HPDE6-E6E7 (cell line): Measurements from ENCODE around the gene ATXN1.
A peak's percentile ranks its signal among the peaks of the same experiment; 100 is the strongest.
"Not testable (repeated sequence)": the region's sequence is repeated elsewhere in the genome, so short reads cannot be mapped to it uniquely, and the experiment has no call there.

ENCODE experiments used
- DNase-seq: peaks from one replicate; pipeline ENCODE4 v3.0.0; 2011; ENCODE audit warnings: missing footprints; ENCODE audit errors: extremely low spot score

Gene ATXN1

DNA sequence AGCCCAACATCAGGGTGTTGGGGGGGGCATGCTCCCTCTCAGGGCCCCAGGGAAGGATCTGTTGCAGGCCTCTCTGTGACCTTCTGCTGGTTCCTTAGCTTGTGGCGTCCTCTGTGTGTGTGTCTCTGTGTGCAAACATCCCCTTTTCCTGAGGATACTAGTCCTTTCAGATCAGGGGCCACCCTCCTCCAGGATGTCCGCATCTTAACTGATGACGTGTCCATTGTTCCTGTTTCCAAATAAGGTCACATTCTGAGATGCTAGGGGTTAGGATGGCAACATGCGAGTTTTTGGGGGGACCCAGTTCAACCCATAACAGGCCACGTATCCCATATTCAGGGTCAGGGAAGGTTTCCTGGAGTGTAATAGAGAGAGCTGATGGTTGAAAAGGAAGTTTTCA, 482.0 kb downstream of the ATXN1 start:
- no peak for DNase-seq

DNA sequence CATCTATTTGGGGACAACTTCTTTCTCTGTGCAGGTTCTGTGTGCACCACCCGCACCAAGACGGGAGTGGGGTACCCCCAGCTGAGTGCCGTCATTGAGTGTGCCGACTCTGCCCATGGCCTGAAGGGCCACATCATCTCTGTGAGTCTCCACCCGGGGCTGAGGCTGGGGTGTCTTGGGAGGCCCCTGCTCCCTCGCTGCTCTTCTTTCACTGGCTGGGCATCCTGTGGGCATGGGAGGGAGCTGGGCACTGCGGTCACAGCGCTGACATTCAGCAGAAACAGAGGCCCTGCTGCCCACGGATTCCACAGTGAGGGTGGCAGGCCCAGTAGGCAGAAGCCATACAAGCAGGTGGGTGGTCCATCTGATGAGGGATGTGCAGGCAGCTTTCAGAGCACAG, 482.5 kb downstream of the ATXN1 start:
- DNase-seq = no peak

DNA sequence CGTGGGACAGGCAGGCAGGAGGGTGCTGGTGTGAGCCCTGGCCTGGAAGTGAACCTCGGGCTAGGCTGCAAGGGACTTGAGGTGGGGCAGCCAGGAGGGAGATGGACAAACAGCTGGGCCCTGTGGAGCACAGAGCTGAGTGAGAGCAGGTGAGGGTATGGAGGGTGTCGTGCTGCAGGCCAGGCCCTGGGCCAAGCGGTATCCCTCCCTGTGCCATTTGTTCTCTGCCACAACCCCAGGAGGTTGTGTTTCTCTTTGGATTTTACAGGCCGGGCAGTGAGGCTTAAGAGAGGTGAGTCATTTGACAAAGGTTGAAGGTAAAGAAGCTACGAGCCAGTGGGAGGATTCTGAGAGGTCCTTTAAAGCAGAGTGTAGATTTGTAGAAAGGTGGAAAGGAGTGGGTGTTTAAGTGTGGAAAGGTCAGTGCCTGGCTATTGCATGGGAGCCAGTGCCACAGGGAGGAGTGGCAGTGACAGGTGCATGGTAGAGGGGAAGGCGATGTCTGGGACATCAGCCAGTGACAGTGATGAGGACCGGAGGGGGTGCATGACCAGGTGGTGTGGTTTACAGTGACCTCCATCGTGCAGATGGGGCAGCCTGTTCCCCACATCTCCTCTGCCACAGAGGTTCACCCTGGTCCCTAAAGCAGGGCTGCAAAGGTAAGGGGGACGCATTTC, 483.1 kb downstream of the ATXN1 start:
- no peak for DNase-seq

DNA sequence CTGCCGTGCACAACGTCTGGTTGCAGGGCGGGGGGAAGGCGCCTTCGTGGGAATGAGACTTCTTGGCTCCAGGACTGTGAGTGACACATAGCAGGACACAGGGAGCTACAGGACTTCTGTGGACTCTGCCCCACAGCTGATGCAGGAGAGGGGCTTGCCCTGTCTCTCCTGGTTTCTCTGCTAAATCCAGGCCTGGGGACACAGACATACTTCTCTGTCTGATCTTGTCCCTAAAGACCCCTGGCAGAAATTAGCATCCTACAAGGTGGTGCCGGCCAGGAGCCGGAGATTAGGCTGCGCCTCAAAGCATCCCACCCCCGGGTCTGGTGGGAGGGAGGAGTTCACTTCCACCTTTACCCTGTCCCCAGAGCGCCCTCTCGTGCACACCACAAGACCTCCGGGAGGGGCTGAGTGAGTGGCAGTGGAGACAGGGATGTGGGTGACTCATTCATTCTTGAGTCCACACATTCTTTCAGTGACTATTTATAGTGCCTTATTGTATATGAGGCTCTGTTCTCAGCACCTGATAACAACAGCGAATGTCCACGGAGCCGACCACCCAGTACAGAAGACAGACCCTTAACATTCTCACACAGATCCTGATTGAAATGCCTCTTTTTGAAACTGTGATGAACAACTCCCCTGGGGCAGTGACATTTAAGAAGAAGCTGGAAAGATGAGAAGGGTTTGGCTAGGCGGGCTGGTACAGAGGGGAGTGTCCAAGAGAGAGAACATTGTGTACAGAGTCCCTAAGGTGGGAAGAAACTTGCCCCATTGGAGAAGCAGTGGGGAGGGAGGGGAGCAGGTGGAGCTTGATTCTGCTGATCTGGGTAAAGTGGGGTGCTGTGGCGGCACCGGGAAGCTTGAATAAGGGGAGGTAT, 483.9 kb downstream of the ATXN1 start:
- DNase-seq = peak; percentile 92

DNA sequence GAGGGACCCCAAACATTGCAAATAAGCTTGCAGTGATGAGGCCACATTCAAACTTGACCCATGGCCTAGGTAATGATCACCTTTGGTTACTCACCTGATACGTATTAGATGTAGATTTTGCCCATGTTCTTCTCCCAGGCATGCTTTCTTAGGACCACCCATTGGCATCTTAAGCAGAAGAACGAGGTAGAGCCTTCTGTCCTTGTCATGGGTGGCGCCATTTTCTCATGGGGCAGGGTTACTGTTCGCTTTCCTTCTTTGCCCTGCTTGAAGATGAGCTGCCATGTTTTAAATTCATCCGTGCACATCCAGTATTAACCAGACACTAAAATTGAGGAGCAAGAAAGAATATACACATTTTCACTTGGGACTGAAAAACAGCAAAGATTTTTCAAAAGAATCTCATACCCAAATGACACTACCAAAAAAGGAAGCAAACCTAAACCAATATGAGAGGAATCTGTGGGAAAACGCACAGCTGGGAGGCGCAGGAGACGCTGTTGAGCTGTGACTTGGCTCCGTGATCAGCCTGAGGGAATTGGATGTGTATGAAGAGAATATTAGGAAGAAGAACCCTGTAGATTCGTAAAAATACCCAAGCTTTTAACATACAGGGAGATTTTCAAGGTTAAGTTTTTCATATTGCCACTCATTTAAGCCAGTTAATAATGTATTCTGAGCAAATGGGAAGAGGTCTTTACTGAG, 486.2 kb downstream of the ATXN1 start:
- no peak for DNase-seq

DNA sequence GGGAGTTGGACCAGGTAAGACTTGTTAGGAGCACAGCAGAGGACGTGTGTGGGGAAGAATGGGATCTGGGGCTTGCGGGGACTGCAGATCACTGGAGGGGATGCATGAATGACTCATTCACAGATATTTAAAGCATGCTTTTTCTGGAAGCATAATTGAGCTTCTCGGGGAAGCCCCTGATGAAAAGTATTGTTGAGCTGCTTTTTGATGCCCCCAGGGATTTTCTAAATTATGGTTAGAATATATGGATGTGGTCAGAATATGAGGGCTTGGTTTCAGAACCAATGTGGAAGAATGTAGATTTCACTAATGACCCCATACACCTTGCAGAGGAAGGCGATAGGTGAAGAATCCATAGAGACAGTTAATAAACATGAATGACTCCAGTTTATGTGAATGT, 486.8 kb downstream of the ATXN1 start:
- no peak for DNase-seq

DNA sequence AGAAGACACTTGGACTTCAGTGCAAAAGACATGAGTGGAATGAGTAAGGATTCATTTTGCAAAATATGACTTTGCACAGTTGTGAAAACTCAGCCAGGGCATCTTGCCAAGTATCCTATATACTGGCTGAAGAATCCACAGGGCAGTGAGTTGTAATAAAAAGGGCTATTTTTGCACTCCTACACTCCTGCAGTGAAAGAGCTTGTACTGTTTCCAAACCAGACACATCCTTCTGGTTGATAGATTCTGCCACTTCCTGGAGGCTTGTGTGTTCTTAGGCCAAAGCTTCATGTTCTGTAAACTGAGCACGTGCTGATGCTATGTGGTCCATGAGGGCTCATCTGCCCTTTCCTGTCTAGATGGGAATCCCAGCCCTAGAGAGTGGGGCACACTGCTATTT, 488.0 kb downstream of the ATXN1 start:
- no peak for DNase-seq

DNA sequence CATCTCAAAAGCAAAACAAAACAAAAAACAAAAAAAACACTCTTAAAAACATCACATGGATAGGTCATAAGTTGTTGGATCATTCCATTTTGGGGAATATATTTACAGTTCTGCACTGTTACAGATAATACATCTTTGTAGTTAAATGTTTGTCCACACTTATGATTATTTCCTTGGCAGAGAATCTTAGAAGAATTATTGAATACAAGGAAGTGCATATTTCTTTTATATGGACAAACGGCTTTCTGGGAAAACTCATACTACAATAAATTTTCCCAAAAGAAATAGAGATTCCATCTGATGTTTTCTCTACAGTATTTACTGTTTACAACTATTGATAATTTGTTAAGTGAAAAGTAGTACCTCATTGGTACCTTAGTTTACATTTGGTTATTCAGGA, 489.1 kb downstream of the ATXN1 start:
- no peak for DNase-seq

DNA sequence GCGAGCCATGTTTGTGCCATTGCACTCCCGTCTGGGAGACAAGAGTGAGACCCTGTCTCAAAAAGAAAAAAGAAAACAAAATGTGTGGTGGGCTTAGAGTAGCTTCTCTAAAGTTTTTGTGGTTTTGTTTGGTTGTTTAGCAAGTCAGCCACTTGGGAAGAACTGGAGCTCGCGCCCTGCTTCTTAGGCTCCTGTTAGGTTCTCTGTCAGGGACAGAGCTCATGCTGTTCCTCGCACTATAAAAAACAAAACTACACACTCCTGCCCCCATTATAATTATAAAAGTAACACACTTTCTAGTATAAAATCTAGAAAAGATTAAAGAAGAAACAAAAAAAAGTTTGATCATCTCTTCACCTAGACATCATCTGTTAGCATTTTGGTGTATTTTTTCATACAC, 489.8 kb downstream of the ATXN1 start:
- DNase-seq = no peak

DNA sequence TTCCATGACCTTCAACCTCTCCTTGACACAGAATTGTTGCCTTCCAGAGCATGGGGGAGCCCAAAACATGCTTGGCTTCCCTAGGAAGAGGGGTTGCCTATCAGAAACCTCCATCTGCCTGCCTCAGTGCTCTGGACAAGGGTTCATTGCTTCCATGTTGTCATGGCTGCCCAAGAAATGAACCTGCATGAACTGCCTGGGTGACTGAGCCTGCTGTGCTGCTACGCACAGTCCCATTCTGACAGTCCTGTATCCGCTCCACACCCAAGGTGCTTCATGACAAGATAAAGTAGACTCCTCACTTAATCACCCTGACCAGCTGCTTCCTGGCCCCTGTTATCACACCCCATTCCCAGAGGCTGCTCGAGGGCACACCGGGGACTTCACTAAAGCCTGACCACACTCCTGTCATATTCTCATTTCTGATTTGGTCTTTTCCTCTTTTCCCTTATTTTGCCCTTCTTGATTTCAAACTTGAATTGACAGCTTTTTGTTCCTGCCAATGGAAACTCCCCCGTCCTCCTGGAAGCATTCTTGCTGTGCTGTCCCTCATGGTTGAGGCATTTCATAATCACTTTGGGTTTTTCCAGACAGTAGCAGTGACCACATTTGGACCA, 491.0 kb downstream of the ATXN1 start:
- DNase-seq = no peak

DNA sequence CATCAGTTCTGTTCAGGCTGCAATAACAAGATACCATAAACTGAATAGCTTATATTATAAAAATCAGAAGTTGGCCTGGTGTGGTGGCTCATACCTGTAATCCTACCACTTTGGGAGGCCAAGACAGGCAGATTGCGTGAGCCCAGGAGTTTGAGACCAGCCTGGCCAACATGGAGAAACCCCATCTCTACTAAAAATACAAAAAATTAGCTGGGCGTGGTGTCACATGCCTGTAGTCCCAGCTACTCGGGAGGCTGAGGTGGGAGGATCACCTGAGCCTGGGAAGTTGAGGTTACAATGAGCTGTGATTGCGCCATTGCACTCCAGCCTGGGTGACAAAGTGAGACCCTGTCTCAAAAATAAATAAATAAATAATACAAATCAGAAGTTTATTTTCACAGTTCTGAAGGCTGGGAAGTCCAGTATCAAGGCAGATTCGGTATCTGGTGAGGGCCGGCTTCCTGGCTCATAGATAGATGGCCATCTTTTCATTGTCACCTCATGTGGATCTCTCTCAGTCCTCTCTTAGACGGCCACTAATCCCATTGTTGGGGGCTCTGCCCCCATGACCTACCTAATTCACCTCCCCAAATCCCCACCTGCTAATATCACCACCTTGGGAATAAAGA, 491.7 kb downstream of the ATXN1 start:
- not testable (repeated sequence) for DNase-seq

DNA sequence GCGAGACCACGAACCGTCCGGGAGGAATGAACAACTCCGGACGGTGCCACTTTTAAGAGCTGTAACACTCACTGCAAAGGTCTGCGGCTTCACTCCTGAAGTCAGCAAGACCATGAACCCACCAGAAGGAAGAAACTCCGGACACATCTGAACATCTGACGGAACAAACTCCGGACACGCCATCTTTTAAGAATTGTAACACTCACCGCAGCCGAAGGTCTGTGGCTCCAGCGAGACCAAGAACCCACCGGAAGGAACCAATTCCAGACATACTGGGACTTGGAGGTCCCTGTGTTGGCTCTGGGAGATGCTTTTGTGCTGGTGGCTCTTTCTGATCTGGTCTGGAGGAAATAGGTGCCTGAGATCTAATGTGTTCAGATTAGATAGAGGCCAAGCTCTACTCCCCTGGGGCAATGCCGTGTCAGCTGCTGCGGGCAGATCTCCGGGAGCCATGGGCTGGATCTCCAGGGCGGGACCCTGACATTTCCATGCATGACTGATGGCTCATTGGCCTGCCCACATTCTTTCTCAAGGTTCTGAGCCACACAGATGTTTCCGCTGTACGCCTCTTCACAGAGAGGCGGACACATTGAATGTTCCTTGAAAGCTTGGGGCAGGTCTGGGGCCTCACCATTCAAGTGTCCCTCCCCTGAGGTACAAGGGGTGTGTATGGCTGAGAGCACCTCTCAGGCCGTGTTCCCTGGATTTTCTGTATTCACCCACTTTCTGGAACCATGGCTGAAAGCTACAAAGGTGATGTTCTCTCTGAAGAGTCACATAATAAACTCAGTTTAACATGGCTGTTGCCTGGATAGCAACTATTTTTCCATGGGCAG, 493.6 kb downstream of the ATXN1 start:
- no peak for DNase-seq

DNA sequence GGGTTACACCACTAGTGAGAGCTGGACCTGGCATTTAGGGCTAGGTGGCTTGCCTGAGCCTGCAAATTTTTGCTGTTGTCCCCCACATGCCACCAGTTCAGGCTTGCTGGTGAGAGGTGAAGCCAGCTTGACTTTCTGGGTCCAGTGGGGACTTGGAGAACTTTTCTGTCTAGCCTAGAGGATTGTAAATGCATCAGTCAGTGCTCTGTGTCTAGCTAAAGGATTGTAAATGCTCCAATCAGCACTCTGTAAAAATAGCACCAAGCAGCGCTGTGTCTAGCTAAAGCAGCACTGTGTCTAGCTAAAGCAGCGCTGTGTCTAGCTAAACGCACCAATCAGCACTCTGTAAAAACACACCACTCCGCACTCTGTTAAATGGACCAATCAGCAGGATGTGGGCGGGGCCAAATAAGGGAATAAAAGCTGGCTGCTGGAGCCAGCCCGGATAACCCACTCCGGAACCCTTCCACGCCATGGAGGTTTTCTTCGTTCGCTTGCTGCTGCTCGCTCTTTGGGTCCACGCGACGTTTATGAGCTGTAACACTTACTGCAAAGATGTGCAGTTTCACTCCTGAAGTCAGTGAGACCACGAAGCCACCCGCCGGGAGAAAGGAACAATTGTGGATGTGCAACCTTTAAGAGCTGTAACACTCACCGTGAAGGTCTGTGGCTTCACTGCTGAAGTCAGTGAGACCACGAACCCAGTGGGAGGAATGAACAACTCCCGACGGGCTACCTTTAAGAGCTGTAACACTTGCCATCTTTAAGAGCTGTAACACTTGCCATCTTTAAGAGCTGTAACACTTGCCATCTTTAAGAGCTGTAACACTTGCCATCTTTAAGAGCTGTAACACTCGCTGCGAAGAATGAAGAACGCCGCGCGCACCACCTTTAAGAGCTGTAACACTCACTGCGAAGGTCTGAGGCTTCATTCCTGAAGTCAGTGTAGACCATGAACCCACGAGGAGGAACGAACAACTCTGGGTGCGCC, 495.6 kb downstream of the ATXN1 start:
- DNase-seq = no peak

DNA sequence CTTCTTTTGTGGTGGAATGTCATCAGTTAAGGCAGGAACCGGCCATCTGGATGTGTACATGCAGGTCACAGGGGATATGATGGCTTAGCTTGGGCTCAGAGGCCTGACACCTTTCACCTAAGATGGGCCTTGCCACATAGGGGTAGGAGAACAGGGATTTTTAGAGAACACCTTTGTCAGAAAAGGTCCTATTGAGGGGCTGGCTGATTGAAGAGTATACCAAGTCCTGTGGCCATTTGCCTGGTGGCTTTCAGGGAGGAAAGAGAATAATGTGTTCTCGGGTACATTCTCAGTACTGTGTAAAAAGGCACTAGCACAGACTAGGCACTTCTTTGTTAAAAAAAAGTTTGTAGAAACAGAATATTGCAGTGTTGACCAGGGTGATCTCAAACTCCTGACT, 496.5 kb downstream of the ATXN1 start:
- no peak for DNase-seq

DNA sequence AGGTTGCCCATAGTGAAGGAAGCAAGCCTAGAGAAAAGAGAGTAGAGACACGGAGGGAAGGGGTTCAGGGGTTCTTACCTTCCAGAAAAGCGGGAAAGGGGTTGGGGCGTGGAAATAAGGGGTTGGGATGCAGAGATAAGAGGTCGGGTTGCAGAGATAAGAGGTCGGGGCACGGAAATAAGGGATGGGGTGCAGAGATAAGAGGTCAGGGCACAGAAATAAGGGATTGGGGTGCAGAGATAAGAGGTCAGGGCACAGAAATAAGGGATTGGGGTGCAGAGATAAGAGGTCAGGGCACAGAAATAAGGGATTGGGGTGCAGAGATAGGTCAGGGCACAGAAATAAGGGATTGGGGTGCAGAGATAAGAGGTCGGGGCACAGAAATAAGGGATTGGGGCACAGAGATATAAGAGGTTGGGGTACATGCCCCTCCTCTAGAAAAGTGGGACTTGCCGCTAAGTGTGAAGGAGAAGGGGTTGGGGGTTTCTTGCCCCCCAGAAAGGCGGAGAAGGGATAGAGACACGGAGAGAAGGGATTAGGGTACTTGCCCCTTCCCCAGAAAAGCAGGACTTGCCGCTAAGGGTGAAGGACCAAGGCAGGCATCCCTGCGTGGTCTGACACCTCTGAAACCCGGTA, 497.7 kb downstream of the ATXN1 start:
- not testable (repeated sequence) for DNase-seq

DNA sequence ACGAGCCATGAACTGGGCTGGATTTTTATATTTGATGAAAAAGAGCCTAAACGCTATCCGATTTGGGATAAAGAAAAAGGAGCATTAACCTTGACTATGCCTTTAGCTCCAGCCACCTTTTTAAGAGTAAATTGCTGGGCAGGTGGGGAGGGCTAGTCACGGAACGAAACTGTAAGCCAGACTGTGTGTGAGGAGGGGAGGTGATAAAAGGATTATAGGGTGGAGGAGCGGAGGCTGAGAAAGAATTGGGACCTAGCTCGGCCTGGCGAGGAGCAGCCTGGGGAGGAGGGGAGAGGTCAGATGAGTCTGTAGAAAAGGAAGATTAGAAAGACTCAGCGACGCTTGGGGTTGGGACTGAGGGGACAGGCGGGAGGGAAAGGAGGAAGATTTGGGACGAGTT, 498.5 kb downstream of the ATXN1 start:
- not testable (repeated sequence) for DNase-seq

DNA sequence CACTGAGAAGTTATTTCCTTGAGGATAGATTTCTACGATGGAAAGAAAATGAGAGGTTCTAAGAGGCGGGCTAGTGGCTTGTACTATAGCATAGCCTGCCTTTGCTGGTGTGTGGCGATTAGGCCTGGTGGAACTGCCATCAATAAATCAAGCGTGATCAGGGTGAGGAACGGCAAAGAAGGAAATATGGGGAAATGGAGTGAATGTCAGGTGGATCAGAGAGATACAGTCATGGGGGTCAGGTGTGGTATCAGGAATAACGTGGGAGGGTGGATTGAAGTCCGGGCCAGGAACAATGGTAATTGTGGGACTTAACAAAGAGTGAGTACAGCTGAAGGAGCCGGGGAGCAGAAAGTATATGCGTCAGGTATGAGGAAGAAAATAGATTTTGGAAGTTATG, 500.7 kb downstream of the ATXN1 start:
- not testable (repeated sequence) for DNase-seq

DNA sequence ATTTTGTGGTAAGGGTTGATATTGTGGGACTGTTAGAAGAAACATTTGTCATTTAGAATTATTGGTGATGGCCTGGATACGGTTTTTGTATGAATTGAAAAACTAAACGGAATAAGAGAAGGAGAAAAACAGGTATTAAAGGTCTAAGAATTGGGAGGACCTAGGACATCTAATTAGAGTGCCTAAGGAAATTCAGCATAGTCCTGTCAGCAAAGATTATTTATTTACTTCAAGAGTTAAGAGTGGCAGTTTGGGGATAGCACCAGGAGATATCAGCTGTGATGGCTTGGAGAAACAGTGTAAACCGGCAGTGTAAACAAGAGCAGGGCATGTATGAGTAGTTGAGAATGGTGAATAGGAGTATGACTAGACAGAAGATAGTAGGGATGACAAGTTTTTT, 501.7 kb downstream of the ATXN1 start:
- not testable (repeated sequence) for DNase-seq

DNA sequence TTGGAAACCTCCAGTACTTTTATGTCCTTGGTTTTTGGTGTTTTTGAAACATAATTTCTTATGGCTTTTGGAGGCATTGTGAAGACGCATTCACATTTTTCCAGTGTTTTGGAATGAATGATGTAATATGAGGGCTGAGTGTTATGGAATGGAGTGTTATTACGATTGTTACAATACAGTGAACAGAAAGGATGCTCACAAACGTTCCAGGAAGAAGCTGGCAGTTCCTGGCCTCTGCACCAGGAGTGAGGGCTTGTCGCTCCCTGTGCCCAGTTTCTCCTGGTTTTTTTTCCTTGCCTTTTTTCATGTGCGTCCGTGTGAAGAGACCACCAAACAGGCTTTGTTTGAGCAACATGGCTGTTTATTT, 502.6 kb downstream of the ATXN1 start:
- DNase-seq = no peak
